Left cardiac atrium (tissue), 4 donors: ENCODE measurements around the gene ARAP1. TPM values are rescaled to one million over a fixed set of nuclear protein-coding genes. Genes with fewer than 3 reads are reported as not detected.

ENCODE experiments used
- ATAC-seq, 2 donors: fragments of 200-7000 bp; cut with Tn5 transposase; one replicate each; pipeline ENCODE4 v1.9.1; 2020; ENCODE audit warnings: mild to moderate bottlenecking in 2 of 2, moderate library complexity in 2 of 2
- DNase-seq: peaks from one replicate; pipeline ENCODE4 v3.0.0-alpha.2; 2020
- intact Hi-C, 2 donors: fragments of 100-400 bp; cut with DNase I; formaldehyde crosslinking; loops; one replicate each; pipeline versions ENCODE4 v1.14.1 to v1.15.1; 2022 to 2023
- total RNA-seq, 2 donors: library from RNA; stranded (reverse); fragmentation: NEBNext Ultra II Directional; extraction: Animal tissue kit (Norgen Biotek cat#: 25700); gene quantifications; one replicate each; pipeline ENCODE4 v1.2.1, GENCODE V29; 2021
- donor health status: DM: no; HTN: yes; CAD: no.
- donor health status: DM: no; HTN: yes; CAD: no; lungs with severe emphysema.
- donor health status: DM: yes; HTN: yes; CAD: no.
- donor health status: Dilated cardiomyopathy.

Gene ARAP1
- total RNA-seq, 2 donors from 2014 or later: 60.3 to 66.9 TPM

GRCh38 chr11:72655896-72656464 is 96.2 kb downstream of the ARAP1 start:
- no peak for DNase-seq
- intact Hi-C loops: no loop called here
- ATAC-seq: no peak

- ATAC-seq (no peak), DNase-seq (no peak)
- intact Hi-C loops: no loop called here
Measured at GRCh38 chr11:72655014-72655413, 97.2 kb downstream of the ARAP1 start.

- ATAC-seq (no peak), DNase-seq (no peak)
- intact Hi-C loops: no loop called here
Measured at GRCh38 chr11:72653649-72654048, 98.6 kb downstream of the ARAP1 start.

DNA sequence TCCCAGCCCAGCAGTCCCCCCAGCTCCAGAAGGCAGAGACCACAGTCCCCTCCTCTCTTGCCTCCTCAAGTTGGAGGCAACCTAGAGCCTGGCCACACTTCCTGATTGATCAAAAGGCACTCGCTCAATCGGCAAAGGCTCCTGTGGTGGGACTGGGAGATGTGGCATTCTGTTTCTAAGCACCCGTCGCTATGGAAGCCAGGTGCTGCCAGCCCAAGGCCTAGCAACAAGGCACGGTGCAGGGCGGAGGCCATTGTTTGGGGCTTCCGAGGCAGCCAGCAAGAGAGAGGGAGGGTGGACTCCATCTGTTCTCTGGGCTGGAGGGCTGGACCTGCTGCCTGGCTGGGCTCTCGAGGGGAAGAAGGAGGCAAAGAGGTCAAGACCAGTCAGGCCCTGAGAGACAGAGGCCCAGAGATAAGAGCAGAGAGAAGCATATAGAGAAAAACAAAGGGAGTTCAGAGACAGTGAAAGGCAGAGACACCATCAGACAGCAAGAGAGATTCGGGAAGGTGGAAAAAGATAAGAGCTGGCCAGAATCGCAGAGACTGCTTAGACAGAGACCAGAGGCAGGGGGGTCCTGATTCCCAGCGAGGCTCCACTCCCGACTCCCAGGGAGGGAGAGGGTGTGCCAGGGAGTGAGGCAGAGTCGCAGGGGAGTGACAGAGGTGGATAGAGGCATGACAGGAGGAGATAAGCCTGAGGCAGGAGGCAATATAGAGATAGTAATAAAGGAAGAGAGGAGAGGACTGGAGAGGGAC is 99.2 kb downstream of the ARAP1 start:
- DNase-seq: no peak
- intact Hi-C loops: no loop called here
- ATAC-seq: no peak

- ATAC-seq (no peak), DNase-seq (no peak)
- intact Hi-C loops: no loop called here
Measured at GRCh38 chr11:72652133-72652532, 100.1 kb downstream of the ARAP1 start.

GRCh38 chr11:72649215-72649976 is 102.8 kb downstream of the ARAP1 start:
- intact Hi-C loops: loop anchor here in 1 of 2 donors (10.0 kb wide), 1 partner anchor 175 kb away; no protein-coding TSS in a partner anchor
- ATAC-seq (no peak), DNase-seq (no peak)

GRCh38 chr11:72648384-72649136 is 103.6 kb downstream of the ARAP1 start:
- intact Hi-C loops: loop anchor here in 1 of 2 donors (10.0 kb wide), 1 partner anchor 174 kb away; no protein-coding TSS in a partner anchor
- no peak for DNase-seq

DNA sequence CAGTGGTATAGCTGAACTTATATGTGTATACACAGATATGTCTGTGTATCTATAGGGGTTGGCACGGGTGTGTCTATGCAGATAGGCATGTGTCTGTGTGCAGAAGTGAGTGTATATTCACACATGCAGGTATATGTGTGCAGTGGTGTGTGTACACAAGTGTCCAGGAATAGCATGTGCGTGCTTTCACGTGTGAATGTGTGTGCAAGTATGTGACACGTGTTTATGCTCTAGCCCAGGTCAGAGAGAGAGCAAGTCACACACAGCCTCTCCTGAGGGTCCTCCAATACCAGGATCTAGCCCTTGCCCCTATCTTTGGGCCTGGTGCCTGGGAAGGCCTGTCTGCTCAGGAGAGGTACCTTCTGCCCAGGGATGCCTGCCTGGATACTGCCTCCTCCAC is 104.3 kb downstream of the ARAP1 start:
- ATAC-seq (no peak), DNase-seq (no peak)
- intact Hi-C loops: loop anchor here (2.0 to 10.0 kb wide), 2 partner anchors 49 to 173 kb away; no protein-coding TSS in a partner anchor

More at GRCh38 chr11:72648384-72649136, 103.6 kb downstream of the ARAP1 start:
- ATAC-seq: no peak

DNA sequence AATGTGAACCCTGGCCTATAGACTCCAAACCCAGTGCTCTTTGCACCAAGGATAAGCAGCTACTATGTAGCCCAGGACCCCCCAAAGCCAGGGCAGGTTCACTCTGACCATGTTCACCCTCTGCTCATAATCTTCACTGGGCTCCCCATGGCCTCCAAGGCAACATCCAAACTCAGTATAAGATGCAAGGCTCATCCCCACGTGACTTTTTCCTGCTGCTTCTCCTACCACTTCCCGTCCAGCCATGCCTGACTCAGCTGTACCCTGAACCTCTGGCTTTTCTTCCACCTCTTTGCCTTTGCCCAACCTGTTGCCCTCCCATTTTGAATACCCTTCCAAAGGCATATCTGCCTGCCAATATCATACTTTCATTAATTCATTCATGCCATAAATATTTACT is 105.7 kb downstream of the ARAP1 start:
- no peak for ATAC-seq
- intact Hi-C loops: loop anchor here (2.0 to 10.0 kb wide), 2 partner anchors 48 to 172 kb away; no protein-coding TSS in a partner anchor
- DNase-seq: no peak

DNA sequence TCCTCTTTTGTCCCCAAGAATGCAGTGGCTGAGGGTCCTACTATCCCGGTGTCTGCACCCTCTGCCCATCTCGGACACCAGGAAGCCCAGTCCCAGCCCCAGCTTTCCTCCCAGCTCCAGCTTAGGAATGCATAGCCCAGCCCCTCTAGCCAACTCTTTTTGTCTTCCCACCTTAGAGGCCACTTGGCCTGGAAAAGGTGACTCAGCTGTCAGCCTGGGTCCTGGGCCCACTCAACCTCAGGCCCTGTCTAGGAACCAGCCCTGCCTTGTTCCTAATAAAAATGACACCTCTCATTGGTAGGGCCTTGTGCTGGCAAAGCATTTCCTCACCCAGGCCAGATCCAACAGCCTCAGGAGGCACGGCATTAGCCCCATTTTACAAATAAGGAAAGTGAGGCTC is 106.2 kb downstream of the ARAP1 start:
- DNase-seq (no peak), ATAC-seq (no peak)
- intact Hi-C loops: loop anchor here (2.0 to 10.0 kb wide), 2 partner anchors 47 to 171 kb away; no protein-coding TSS in a partner anchor

DNA sequence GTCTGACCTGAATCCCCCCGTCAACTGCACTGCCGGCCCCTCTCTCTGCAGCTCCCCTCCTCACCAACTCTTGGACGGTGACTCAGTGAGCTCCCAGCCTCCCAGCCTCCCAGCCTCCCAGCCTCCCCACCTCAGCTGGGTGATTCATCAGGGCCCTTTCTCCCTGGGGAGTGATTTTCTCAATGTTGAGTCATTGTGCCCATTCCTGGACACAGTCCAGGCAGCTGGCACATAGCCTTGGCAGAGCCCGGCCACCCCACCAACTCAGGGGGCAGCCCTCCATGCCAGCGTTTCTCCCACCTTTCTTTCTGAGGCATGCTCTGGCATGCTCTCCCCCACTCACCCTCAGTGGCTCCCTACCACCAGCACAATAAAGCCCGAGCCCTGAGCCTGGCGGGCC is 108.7 kb downstream of the ARAP1 start:
- intact Hi-C loops: loop anchor here (1.0 to 10.0 kb wide), 3 partner anchors 44 to 169 kb away; no protein-coding TSS in a partner anchor
- ATAC-seq (peak in 1 of 2 donors; percentile 1), DNase-seq (no peak)

DNA sequence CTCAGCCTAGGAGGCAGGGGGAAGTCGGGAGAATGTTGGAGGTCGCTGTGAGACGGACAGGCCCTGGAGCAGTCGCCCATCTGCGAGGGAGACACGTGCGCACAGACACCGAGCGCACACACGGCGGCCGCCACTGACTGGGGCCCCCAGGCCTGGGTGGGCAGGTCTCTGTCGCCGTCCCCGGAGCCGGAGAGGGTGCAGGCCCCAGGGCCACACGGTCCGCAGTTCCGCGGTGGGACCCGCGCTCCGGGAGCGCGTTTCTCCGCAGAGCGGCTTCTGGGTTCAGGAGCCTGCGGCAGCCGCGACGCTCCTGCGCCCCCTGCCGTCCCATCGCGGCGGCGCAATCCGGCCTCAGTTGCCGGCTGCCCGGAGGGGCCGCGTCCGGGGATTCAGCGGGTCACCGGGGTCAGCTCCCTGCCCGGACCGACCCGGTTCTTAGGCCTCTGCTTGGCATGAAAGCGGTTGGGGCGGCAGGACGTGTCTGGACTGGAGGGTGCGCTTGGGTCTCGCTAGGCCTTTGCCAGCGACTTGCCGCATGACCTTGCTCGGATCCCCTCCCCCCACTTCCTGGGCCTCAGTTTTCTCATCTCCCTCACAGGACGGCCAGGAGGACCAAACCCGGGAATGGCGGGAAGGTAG is 109.2 kb downstream of the ARAP1 start:
- intact Hi-C loops: loop anchor here (1.0 to 10.0 kb wide), 3 partner anchors 44 to 168 kb away; no protein-coding TSS in a partner anchor
- peak; percentile 79 to 84 for ATAC-seq
- DNase-seq: peak; percentile 72

GRCh38 chr11:72642043-72642883 is 109.9 kb downstream of the ARAP1 start:
- peak; percentile 56 for DNase-seq

GRCh38 chr11:72641522-72642042 is 110.6 kb downstream of the ARAP1 start:
- intact Hi-C loops: loop anchor here (2.0 to 10.0 kb wide), 2 partner anchors 53 to 167 kb away; no protein-coding TSS in a partner anchor
- DNase-seq: no peak
- ATAC-seq: no peak

More at GRCh38 chr11:72642043-72642883, 109.9 kb downstream of the ARAP1 start:
- ATAC-seq: peak; percentile 80 to 81
- intact Hi-C loops: loop anchor here (2.0 to 10.0 kb wide), 2 partner anchors 53 to 167 kb away; no protein-coding TSS in a partner anchor

GRCh38 chr11:72639502-72640375 is 112.5 kb downstream of the ARAP1 start:
- DNase-seq: no peak
- intact Hi-C loops: loop anchor here in 1 of 2 donors (10.0 kb wide), 1 partner anchor 165 kb away; no protein-coding TSS in a partner anchor
- ATAC-seq: peak in 1 of 2 donors; percentile 7

- no peak for ATAC-seq
- no peak for DNase-seq
- intact Hi-C loops: no loop called here
Measured at GRCh38 chr11:72637926-72638325, 114.3 kb downstream of the ARAP1 start.
